ENCODE results near the gene IKBKE. TPM values are rescaled to one million over a fixed set of nuclear protein-coding genes. Genes with fewer than 3 reads are reported as not detected.

Gene IKBKE
- total RNA-seq, 2 donors from 2014 or later, result 15.9 to 28.4 TPM

GRCh38 chr1:206518206-206518605, 47.9 kb downstream of the IKBKE start:
- no peaks in the 10 kb centered on the region for H3K27me3 ChIP-seq
- no peaks in the 10 kb centered on the region for H3K36me3 ChIP-seq
- TF ChIP-seq CTCF (IDR thresholded peaks at IDR 0.05), result no peak
- DNase-seq, result no peak
- H3K4me1 ChIP-seq, result no peaks in the 10 kb centered on the region
- H3K4me3 ChIP-seq, result no peak overlapping the region
- H3K27ac ChIP-seq, result no peak overlapping the region
- no peak overlapping the region for H3K9ac ChIP-seq (ENCODE audit: low read depth in 2 of 2, low read length in 2 of 2)
- intact Hi-C loops (cut with DNase I), result no loop called here
- no peaks in the 10 kb centered on the region for H3K9me3 ChIP-seq

- Histone ChIP-seq H3K36me3 (no peaks in the 10 kb centered on the region), H3K9me3 (no peaks in the 10 kb centered on the region), H3K4me3 (no peak overlapping the region), H3K9ac (ENCODE audit: low read depth in 2 of 2, low read length in 2 of 2) (no peak overlapping the region), H3K27me3 (no peaks in the 10 kb centered on the region), H3K4me1 (no peaks in the 10 kb centered on the region), H3K27ac (no peak overlapping the region)
- no peak for DNase-seq
- no peak for TF ChIP-seq CTCF (IDR thresholded peaks at IDR 0.05)
- intact Hi-C loops (cut with DNase I), result no loop called here
Observed at GRCh38 chr1:206518743-206519142, 48.5 kb downstream of the IKBKE start.

- DNase-seq, result no peak
- H3K9me3 ChIP-seq, result no peaks in the 10 kb centered on the region
- H3K27ac ChIP-seq, result no peak overlapping the region
- H3K4me1 ChIP-seq, result no peaks in the 10 kb centered on the region
- H3K9ac ChIP-seq (ENCODE audit: low read depth in 2 of 2, low read length in 2 of 2), result no peak overlapping the region
- no peaks in the 10 kb centered on the region for H3K36me3 ChIP-seq
- H3K4me3 ChIP-seq, result no peak overlapping the region
- H3K27me3 ChIP-seq, result no peaks in the 10 kb centered on the region
- intact Hi-C loops (cut with DNase I), result no loop called here
- TF ChIP-seq CTCF (IDR thresholded peaks at IDR 0.05), result no peak
Observed at GRCh38 chr1:206521127-206521526, 50.9 kb downstream of the IKBKE start.

GRCh38 chr1:206521694-206522402, 51.6 kb downstream of the IKBKE start:
- no peak for DNase-seq
- no peaks in the 10 kb centered on the region for H3K27me3 ChIP-seq
- no peak overlapping the region for H3K27ac ChIP-seq

GRCh38 chr1:206524739-206525364, 54.6 kb downstream of the IKBKE start:
- no peak for TF ChIP-seq CTCF (IDR thresholded peaks at IDR 0.05)

More at GRCh38 chr1:206521694-206522402, 51.6 kb downstream of the IKBKE start:
- Histone ChIP-seq H3K4me3 (no peak overlapping the region), H3K36me3 (no peaks in the 10 kb centered on the region), H3K4me1 (no peaks in the 10 kb centered on the region), H3K9ac (ENCODE audit: low read depth in 2 of 2, low read length in 2 of 2) (no peak overlapping the region), H3K9me3 (no peaks in the 10 kb centered on the region)
- intact Hi-C loops (cut with DNase I), result no loop called here
- TF ChIP-seq CTCF (IDR thresholded peaks at IDR 0.05), result no peak

More at GRCh38 chr1:206524739-206525364, 54.6 kb downstream of the IKBKE start:
- no peak overlapping the region for H3K27ac ChIP-seq
- H3K9me3 ChIP-seq, result no peaks in the 10 kb centered on the region
- H3K27me3 ChIP-seq, result no peaks in the 10 kb centered on the region
- H3K9ac ChIP-seq (ENCODE audit: low read depth in 2 of 2, low read length in 2 of 2), result no peak overlapping the region
- no peaks in the 10 kb centered on the region for H3K4me1 ChIP-seq
- intact Hi-C loops (cut with DNase I), result no loop called here
- no peak overlapping the region for H3K4me3 ChIP-seq
- H3K36me3 ChIP-seq, result no peaks in the 10 kb centered on the region
- no peak for DNase-seq

Measured in colonic mucosa (tissue), 4 donors.